NCI-H510A treated with DMSO at 0.1 percent for 48 hours (cell line): Measurements from ENCODE around the gene SBF1.

ENCODE experiments used
- DNase-seq: peaks from one replicate; lab custom pipeline; 2025; lab: John Stamatoyannopoulos, UW

SBF1 gene

DNA sequence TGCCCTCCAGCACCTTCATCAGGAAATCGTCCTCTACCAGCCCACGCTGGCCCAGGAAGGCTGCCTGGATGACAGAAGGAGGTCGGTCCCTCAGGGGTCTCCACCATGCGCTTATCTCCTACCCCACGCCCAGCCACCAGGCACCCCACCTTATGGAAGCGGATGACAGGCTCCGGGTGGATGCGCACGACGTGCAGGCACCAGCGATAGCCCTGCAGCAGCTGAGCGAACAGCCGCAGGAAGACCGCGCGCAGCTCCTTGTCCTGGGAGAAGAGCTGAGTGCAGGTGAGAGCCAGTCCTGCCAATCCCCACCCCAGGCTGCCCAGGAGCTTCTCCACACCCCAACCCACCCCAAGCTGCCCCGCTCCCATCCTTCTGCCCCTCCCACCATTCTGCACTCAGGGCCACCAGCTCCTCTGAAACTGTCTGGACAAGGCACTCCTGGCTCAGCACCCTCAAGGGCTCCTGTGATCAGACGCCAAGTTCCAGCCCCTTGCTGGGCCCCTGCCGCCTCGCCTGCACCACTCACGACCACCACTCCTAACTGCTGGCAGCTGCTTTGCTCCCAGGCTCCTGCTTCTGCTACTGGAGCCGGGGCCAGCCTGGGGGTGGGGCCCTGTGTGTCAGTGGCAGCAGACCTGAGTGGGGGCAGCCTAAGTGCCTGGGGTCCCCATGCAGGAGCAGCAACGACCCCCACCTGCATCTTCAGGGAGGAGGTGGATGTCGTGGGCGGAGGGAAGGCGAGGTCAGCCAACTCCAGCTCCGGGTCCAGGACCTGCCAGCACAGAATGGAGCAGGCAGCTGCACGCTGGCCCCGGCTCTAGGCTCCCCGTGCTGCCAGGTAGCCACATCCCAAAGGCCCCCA, 9.5 kb downstream of the SBF1 start:
- no peak for DNase-seq

GRCh38 chr22:50464451-50464850, 10.4 kb downstream of the SBF1 start:
- no peak for DNase-seq

DNA sequence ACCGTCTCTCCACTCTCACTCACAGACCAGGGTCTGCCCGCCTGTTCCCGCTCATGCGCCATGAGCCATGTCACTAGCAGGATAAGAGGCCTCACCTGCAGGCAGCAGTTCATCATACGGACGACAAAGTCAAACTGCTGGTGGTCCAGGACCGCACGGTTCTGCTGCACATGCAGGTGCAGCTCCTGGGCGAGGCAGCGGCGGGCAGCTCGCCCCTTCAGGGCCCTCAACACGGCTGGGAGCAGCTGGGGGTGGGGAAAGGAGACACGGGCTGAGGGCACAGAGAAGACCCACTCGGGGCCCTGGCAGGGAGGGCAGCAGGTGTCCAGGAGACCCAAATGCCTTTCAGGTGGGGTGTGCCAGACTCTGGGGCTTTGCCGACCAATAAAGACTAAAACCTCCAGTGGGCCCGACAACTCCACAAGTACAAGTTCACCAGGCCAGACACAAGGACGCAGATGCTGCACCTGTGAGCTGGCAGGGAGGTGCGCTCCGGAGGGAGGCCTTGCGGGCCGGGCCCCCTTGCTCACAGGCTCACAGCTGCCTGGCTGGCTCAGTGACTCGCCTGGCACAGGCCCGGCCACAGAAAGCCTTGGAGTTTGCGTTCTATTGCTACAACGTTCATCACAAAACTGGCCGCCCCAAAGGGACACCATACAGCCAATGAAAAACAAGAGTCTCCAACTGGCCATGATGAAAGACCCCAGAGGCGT, 11.5 kb downstream of the SBF1 start:
- DNase-seq: no peak

DNA sequence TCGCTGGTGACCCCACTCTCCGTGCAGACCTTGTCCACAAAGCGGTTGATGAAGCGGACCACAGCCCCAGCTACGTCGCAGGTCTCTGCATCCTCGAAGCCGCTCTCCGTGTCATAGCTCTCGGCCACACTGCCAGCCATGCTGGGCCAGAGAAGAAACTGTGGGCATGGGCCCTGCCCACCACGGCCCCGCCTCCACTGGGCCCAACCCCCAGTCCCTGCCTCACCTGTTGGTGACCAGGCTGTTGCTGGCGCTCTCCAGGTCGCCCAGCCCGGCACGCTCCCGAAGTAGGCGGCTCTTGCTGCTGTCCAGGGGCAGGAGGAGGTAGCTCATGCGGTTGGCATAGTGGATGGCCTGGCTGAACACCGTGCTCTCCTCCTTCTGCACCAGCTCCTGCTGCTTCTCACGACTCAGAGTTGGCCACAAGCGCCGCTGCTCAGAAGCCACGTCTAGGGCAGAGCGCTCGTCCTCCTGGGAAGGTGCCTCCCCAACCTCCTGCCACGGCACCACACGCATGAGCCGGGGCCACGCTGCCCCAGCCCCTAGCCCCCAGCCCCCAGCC, 12.8 kb downstream of the SBF1 start:
- DNase-seq: no peak

- no peak for DNase-seq
Observed at GRCh38 chr22:50461536-50461935, 13.3 kb downstream of the SBF1 start.

GRCh38 chr22:50460938-50461337, 13.9 kb downstream of the SBF1 start:
- no peak for DNase-seq

DNA sequence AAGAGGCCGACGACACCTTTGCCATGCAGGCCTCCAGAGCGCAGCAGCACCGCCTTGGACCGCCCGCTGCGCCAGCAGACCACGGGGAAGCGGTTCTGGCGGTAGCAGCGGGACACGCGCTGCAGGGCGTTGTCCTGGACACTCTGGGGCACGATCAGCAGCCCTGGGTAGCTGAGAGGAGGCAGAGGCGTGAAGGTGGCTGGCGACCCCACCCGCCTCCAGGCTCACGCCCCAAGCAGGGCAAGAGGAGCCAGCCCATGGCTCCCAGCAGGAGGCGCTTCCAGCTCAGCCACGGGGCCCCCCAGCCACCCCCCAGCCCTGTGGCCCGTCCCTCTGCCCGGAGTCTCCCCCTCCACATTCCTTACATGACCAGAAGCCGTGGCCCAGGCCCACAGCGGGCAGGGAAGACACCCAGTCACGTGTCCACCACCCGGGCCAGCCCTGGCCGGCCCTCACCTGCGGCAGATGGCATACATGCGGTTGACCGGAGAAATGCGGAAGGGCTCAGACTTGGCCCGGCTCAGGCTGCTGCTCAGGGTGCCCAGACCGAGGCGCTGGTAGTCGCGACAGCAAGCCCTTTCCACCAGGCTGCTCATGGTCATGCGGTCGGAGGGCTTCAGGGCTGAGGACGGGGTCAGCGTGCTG, 15.2 kb downstream of the SBF1 start:
- DNase-seq: no peak

DNA sequence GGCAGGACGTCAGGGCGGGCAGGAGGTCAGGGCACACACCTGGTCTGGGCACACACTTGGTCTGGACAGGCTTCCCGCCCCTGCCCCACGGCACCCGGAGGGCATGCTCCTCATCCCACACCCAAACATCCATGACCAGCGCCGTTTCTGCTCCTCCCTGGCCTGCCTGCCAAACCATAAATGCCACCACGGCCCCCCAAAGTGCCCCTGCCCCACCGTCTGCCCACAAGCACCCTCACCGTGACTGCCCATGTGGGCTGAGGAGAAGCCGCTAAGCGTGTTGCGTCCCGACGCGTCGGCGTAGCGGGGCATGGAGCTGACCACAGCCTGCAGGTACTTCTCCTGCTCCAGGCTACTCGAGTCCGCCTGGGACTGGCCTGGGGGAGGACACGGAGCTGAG, 15.8 kb downstream of the SBF1 start:
- DNase-seq: no peak

DNA sequence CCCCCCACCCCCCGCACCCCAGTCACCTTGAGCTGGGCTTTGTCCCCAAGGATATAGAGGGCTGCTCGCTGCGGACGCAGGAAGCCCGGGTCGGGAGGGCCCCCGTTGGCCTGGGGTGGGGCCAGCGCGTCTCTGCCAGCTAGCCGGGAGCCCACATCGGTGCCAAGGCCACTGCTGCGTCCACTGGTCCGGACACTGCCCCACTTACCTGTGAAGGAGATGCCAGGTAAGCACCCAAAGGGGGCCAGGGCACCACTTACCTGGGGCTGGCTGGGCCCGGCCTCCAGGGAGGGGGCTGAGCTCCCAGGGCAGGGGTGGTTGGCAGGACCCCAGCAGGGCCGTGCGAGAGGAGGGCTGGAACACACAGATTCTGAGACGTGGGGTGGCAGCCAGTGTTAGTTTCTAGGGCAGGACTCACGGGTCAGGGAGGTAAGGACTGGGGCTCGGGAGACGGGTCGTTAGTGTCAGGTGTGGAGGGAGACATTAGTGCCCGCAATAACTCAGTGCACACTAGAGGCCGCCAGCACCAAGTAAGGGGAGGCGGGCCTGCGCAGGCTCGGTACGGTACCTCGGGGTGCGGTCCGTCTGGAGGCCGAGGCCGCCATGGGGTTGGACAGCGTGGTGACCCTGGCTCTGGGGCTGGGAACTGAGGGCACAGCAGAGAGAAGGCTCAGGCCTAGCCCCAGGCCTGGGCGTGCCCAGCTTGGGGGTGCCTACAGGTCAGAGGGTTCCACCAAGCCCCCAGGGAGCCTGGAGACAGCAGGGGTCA, 18.2 kb downstream of the SBF1 start:
- DNase-seq: no peak

GRCh38 chr22:50456026-50456425, 18.8 kb downstream of the SBF1 start:
- no peak for DNase-seq

GRCh38 chr22:50455201-50455600, 19.6 kb downstream of the SBF1 start:
- DNase-seq: no peak

GRCh38 chr22:50454556-50455075, 20.2 kb downstream of the SBF1 start:
- no peak for DNase-seq

- no peak for DNase-seq
Observed at GRCh38 chr22:50452649-50453048, 22.2 kb downstream of the SBF1 start.

DNA sequence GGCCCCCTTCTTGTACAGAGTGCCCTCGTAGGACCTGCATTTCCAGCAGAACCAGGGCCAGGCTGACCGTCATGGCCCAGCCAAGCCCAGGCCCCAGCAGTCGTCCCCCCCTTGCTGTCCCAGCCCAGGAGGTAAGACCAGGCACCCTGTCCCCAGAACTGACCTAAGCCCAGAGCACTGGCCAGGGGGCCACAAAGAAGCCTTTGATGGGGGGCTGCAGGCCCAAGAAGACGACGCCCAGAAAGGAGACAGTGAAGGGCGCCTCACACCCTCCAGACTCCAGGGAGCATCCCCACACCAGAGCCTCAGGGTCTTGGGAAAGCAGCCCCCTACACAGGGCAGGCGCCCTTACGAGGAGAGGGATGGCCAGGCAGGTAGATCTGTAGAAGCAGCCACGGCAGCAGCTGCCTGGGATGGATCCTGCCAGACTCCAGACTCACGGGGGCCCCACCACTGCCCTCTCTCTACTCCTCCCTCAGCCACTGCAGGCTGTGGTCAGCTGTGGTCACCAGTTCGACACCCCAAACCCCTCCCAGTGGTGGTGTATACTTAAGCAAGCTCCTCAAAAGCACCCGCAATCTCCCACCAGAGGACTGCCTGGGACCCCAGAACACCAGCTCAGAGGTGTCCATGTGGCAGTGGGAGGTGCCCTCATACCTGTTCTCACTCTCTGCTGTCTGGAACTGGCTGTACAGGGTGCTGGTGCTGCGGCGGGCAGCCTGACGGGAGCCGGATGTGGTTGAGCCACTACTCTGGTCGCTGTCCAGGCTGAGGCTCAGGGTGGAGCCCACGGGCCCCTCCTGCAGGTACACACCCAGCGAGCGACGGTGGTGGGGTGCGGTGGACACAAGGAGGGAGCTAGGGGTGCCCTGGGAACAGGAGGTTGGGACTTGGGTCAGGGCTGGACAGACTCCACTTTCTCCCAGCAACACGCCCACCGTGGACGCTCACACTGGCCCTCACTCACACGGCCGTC, 27.0 kb downstream of the SBF1 start:
- no peak for DNase-seq

GRCh38 chr22:50446708-50447575, 27.9 kb downstream of the SBF1 start:
- no peak for DNase-seq

GRCh38 chr22:50445880-50446707, 28.7 kb downstream of the SBF1 start:
- no peak for DNase-seq

DNA sequence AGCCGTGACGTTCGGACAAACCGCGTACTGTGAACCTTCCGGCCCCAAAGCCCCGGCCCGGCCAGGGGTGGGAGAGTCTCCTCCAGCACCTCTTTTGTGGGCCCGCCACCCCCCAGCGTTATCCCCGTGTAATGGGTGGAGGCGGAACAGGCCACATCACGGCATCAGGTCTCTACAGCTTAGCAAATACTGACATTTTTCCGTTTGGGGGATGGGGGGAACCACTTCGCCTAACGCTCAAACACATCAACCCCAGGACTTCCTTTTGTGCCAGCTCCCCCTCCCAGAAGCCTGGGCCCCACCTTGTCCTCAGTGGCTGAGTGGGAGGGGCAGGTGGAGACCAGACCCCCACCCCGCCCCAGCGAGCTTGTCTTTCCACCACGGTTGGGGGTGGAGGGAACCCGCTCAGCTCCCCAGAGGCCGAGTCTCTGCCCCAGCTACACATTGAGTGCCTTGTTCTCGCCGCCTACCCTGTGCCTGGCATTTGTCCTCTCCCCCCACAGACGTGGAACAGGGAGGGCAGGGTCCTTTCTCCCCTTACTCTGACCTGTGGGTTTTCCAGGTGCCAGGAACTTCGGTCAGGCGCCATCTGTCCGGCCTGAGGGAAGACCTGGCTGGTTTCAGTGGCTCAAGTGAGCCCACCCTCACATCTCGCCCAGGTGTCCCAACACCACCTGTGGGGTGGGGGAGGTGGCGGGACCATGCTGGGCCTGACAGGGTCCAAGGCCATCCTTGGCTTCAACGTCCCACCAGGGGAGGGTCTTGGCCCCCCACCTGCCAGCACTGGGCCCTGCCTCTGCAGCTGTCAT, 29.6 kb downstream of the SBF1 start:
- DNase-seq: no peak

DNA sequence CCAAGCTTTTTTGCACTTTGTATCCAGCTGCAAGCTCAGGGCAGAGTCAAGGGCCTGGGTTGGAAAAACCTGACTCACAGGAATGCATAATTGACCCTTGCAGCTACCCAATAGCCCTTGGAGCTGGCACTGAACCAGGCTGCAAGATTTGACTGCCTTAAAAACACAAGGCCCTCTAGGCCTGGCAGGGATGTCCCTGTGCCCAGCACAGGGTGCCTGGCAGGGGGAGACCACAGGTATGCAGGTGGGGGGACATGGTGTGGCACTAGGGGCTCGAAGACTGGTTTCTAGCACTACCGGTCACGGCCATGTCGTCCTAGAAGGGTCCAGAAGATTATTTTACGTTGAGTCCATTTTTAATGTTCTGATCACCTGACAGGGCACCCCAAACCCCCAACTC, 30.2 kb downstream of the SBF1 start:
- DNase-seq: no peak
